ENCODE results near the gene CCDC87. TPM values are rescaled to one million over a fixed set of nuclear protein-coding genes. Genes with fewer than 3 reads are reported as not detected.

The CCDC87 gene
- total RNA-seq, 2 experiments from 2014 or later = 0.12 to 0.24 TPM

Other genes with a start within 250 kb of the CCDC87 start
- gene BRMS1, start 248.0 kb downstream of the CCDC87 start, total RNA-seq = 10 to 100 TPM; 29.3 to 31.2 TPM
- 1 to 10 TPM; 8.2 to 8.3 TPM for gene B4GAT1, start 245.4 kb downstream of the CCDC87 start, total RNA-seq
- gene SLC29A2, start 221.3 kb downstream of the CCDC87 start, total RNA-seq = 10 to 100 TPM; 10.3 to 10.6 TPM
- not detected for gene NPAS4, start 172.0 kb downstream of the CCDC87 start, total RNA-seq
- 100 to 1,000 TPM; 104 to 106 TPM for gene MRPL11, start 154.2 kb downstream of the CCDC87 start, total RNA-seq
- 1 to 10 TPM; 7.0 to 8.5 TPM for gene PELI3, start 126.2 kb downstream of the CCDC87 start, total RNA-seq
- 10 to 100 TPM; 76.1 to 89.7 TPM for gene DPP3, start 112.6 kb downstream of the CCDC87 start, total RNA-seq
- gene BBS1, start 82.4 kb downstream of the CCDC87 start, total RNA-seq = 10 to 100 TPM; 11.1 to 13.2 TPM
- 10 to 100 TPM; 13.5 to 14.9 TPM for gene ZDHHC24, start 47.0 kb downstream of the CCDC87 start, total RNA-seq
- under 1 TPM; 0.15 to 0.24 TPM for gene ACTN3, start 46.2 kb downstream of the CCDC87 start, total RNA-seq
- 1 to 10 TPM; 1.4 to 1.5 TPM for gene CTSF, start 24.5 kb downstream of the CCDC87 start, total RNA-seq
- gene CCS, start 122 bp upstream of the CCDC87 start, total RNA-seq = 10 to 100 TPM; 24.2 to 26.9 TPM
- gene RBM14, start 23.6 kb upstream of the CCDC87 start, total RNA-seq = 100 to 1,000 TPM; 114 to 121 TPM
- 10 to 100 TPM; 87.0 to 94.0 TPM for gene RBM4, start 45.6 kb upstream of the CCDC87 start, total RNA-seq
- 10 to 100 TPM; 10.9 to 11.7 TPM for gene RBM4B, start 84.8 kb upstream of the CCDC87 start, total RNA-seq
- 1 to 10 TPM; 1.3 to 1.5 TPM for gene SPTBN2, start 136.2 kb upstream of the CCDC87 start, total RNA-seq

All from activated CD4-positive, alpha-beta memory T cell treated with anti-CD3 and anti-CD28 coated beads for 36 hours (primary cell).